Dedifferentiated amniotic fluid mesenchymal stem cell (primary cell): ENCODE data around the gene KLF3.

ENCODE experiments used
- DNase-seq: peaks from one replicate; pipeline ENCODE4 v3.0.0-alpha.2; 2016; ENCODE audit errors: extremely low spot score

The KLF3 gene

GRCh38 chr4:38654273-38654672 is 9.7 kb upstream of the KLF3 start:
- no peak for DNase-seq

- no peak for DNase-seq
Observed at GRCh38 chr4:38656111-38656510, 7.9 kb upstream of the KLF3 start.

DNA sequence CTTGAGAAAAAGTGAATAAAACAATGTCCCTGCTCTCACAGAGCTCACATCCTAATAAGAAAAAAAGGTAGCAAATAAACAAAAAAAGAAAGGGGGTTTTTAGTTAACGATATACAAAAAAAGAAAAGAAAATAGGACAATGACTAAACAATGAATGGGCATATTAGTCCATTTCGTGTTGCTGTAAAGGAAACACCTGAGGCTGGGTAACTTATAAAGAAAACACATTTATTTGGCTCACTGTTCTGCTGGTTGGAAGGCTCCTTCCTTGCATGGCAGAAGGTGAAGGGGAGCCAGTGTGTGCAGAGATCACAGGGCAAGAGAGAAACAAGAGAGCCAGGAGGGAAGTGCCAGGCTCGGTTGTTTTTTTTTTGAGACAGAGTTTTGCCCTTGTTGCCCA is 4.7 kb upstream of the KLF3 start:
- no peak for DNase-seq

DNA sequence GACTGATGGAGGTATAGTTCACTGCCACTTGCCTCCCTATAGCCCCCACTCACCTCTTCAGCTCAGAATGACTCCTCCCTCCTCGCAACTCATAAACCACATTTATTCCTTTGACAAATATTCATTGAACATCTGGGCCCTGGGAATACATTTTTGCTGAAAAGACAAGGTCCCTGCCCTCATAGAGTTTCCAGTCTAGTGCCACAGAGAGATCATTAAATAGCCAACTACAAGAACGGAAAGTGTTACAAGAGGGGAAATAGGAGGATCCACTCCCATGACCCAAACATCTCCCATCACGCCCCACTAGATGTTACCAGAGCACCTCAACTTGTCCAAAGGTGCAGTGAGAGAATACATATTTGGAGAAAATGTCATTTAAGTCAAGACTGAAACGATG is 3.2 kb upstream of the KLF3 start:
- no peak for DNase-seq

DNA sequence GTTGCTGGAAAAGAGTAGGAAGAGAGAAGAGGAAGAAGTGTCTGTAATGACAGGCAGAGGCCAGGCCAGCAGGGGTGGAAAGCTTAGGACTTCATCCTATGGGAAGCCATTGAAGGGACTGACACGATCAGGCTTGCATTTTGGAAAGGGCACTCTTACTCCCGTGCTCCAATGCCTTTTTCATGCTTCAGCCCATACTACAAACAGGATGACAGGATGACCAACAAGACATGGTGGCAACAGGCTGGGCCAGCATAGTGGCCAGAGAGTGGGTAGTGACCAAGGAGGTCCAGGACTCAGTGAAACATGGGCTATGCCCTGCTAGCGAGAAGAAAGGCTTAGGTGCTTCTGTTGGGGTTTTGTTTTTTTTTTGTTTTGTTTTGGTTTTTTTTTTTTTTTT is 2.6 kb upstream of the KLF3 start:
- no peak for DNase-seq

- DNase-seq = no peak
Observed at GRCh38 chr4:38662522-38663089, 1.4 kb upstream of the KLF3 start.

- DNase-seq = no peak
Observed at GRCh38 chr4:38663090-38663800, 754 bp upstream of the KLF3 start.

- DNase-seq = no peak
Observed at GRCh38 chr4:38664706-38665401, 855 bp downstream of the KLF3 start.

DNA sequence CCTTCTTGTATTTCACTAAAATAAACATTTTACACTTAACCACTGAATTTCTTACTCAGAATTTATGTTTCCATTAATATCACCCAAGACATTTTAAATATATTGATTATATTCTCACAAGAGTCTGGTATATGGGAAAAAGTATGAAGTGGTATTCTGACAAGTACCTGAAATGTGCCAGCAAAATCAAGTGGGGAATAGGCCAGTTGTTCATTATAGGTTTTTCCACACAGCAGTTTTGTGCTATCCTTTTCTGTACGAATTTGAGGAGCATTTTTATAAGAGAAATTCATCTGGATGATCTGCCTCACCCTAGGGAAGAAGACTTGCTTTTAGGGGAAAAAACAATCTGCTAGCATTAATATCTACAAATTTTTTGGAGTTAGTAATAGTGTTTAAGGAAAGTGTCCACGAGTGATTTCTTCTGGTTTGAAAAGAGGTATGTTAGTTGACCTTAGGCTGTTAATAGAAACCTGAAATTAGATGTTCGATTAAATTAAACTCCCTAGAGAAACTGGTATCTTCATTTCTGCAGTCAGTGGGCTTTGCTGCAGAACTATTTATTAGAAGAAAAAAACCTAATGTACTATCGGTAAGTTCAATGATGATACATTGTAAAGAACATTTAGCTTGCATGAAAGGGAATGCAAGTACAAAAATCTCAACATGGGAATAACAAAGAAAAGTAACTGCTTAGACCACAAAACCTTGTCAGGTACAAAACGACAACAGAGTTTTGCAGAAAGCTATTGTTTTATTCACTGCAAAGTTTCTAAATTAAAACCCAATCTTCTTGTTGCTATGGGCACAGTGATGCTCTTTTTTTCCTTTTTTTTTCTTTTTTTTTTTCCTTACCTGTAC is 1.8 kb downstream of the KLF3 start:
- DNase-seq = no peak

DNA sequence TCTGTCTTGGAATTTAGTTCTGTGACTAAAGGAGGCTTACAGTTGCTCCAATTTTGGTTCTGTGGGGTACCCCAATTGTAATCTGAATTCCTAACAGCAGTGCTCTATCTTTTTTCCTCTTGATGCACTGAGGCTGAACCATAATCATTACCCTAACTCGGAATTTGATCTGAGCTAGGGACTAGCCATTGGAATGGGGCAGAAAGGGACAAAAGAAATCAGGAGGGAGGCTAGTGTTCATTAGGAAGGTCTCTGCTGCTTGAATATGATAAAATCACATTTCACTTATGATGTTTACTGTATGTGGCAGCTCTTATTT is 2.7 kb downstream of the KLF3 start:
- DNase-seq = no peak

GRCh38 chr4:38667085-38667893 is 3.3 kb downstream of the KLF3 start:
- peak; percentile 97 for DNase-seq

DNA sequence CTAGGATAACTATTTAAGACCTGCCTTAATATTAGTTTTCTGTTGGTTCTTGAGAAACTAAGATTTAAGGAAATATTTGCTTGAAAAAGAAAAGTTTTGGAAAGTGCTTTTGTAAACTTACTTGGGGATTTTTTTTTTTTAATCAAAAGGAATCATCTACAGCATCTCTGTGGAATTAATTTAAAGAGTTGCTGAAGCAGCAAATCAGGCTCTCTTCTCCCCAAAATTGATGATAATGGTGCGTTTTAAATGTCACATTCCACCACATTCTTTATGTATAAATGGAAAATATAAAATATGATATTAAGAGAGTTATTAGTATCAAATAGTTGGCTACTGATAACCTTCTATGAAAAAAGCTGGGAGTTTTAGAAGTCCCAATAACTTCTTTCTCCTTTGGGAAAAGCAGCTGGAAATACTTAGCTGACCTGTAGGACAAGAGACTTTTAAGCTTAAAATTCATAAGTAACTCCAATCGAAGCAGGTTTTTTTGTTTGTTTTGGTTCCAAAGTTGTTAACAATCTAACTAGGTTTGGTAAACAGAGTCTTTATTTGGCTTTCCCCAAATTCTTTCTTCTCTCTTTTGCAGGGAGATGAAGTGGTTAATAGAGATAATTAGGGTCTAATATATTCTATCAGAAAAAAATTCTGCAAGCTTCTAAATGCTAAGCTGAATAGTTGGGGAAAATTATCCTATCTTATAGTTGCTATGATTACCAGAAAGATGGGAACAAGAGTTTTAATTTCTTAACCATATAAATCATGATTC is 4.4 kb downstream of the KLF3 start:
- no peak for DNase-seq

- no peak for DNase-seq
Observed at GRCh38 chr4:38669208-38669607, 5.2 kb downstream of the KLF3 start.

DNA sequence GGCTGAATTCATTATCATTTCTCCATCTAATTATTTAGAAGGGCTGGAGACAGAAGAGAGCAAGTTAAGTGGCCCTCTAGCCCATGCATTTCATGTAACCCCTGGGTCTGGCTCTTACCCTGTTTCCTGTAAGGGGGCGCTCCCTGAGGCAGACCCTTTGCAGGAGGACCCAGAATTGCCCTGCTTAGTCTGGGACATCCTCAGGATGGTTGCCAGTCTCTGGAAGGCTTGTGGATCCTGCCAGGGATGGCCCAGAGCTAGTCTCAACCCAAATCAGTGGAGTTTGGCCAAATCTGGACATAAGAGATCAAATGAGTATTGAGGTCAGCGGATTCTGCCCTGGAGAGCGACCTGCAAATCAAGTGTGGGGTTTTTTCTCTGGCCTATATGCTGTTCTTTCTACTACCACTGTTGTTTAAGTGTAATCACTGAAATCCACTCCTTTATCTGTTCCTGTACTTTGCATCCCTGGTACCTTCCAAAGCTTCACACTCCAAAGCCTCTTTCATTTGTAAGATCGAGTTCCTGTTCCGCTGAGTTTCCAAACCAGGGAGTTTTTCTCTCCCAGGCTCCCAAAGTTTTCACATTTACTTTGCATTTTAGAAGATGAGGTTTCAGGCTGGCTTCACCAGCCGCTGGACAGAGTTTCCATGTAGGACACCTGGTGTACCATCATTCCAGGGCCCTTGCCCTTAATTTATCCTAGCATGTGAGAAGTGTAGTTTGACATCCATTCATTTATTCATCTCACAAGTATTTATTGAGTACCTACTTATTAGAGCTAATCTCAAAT is 6.3 kb downstream of the KLF3 start:
- no peak for DNase-seq

- no peak for DNase-seq
Observed at GRCh38 chr4:38670939-38671591, 7.1 kb downstream of the KLF3 start.

GRCh38 chr4:38671592-38671940 is 7.6 kb downstream of the KLF3 start:
- no peak for DNase-seq

- no peak for DNase-seq
Observed at GRCh38 chr4:38672074-38672396, 8.0 kb downstream of the KLF3 start.

- DNase-seq = no peak
Observed at GRCh38 chr4:38672397-38673129, 8.6 kb downstream of the KLF3 start.
